GOT3 (cell line): ENCODE results near the gene PLA2G4C.

Source experiments
- DNase-seq: peaks from one replicate; lab custom pipeline; 2025; ENCODE audit warnings: mixed read lengths; lab: John Stamatoyannopoulos, UW

The PLA2G4C gene

GRCh38 chr19:48053856-48054255 is 56.8 kb downstream of the PLA2G4C start:
- no peak for DNase-seq

- DNase-seq, result no peak
Measured at GRCh38 chr19:48053076-48053475, 57.5 kb downstream of the PLA2G4C start.

GRCh38 chr19:48051335-48052033 is 59.1 kb downstream of the PLA2G4C start:
- no peak for DNase-seq

- DNase-seq, result no peak
Measured at GRCh38 chr19:48044561-48044960, 66.1 kb downstream of the PLA2G4C start.

- no peak for DNase-seq
Measured at GRCh38 chr19:48043675-48044258, 66.8 kb downstream of the PLA2G4C start, which contains the start of gene CABP5. Gene CABP5, minus strand, starts transcription at chr19:48044079. Its CDS starts 157 bp downstream, at chr19:48043922.

- DNase-seq, result no peak
Measured at GRCh38 chr19:48041877-48042580, 68.6 kb downstream of the PLA2G4C start.

- no peak for DNase-seq
Measured at GRCh38 chr19:48036765-48037164, 73.9 kb downstream of the PLA2G4C start.

- no peak for DNase-seq
Measured at GRCh38 chr19:48033604-48034003, 77.0 kb downstream of the PLA2G4C start.

- no peak for DNase-seq
Measured at GRCh38 chr19:48030073-48030472, 80.5 kb downstream of the PLA2G4C start.

- no peak for DNase-seq
Measured at GRCh38 chr19:48029431-48029830, 81.2 kb downstream of the PLA2G4C start.

GRCh38 chr19:48025480-48025879 is 85.1 kb downstream of the PLA2G4C start:
- no peak for DNase-seq

GRCh38 chr19:48023518-48023917 is 87.1 kb downstream of the PLA2G4C start:
- DNase-seq, result no peak

- DNase-seq, result no peak
Measured at GRCh38 chr19:48023011-48023410, 87.6 kb downstream of the PLA2G4C start.

- no peak for DNase-seq
Measured at GRCh38 chr19:48020686-48021085, 89.9 kb downstream of the PLA2G4C start.

GRCh38 chr19:48010932-48011758 is 99.5 kb downstream of the PLA2G4C start:
- DNase-seq, result no peak

GRCh38 chr19:48006762-48007161 is 103.9 kb downstream of the PLA2G4C start:
- DNase-seq, result no peak

GRCh38 chr19:48004236-48004635 is 106.4 kb downstream of the PLA2G4C start:
- no peak for DNase-seq

- no peak for DNase-seq
Measured at GRCh38 chr19:48000846-48001245, 109.8 kb downstream of the PLA2G4C start.

GRCh38 chr19:47998800-47999199 is 111.8 kb downstream of the PLA2G4C start:
- DNase-seq, result no peak
